HG03097 (cell line): Measurements from ENCODE around the gene MTA3.
"Not testable (repeated sequence)": the region's sequence is repeated elsewhere in the genome, so short reads cannot be mapped to it uniquely, and the experiment has no call there.

Source experiments
- ATAC-seq: cut with Tn5 transposase; IDR thresholded peaks from one replicate; pipeline ENCODE4 v1.9.1; 2021; ENCODE audit not compliant: unreplicated experiment, low FRiP score

The MTA3 gene

GRCh38 chr2:42568401-42569115 is at the start of gene MTA3:
TSS of gene MTA3 (plus strand) at chr2:42568632. CDS start at chr2:42568746, 114 bp downstream.
- ATAC-seq, result no peak

- no peak for ATAC-seq
These were observed 48.8 kb upstream of the MTA3 start for GRCh38 chr2:42519624-42520023.

- ATAC-seq, result no peak
These were observed 46.4 kb upstream of the MTA3 start for GRCh38 chr2:42522035-42522434.

- ATAC-seq, result no peak
These were observed 45.1 kb upstream of the MTA3 start for GRCh38 chr2:42523341-42523740.

GRCh38 chr2:42532397-42532796 is 36.0 kb upstream of the MTA3 start:
- no peak for ATAC-seq

GRCh38 chr2:42537493-42537892 is 30.9 kb upstream of the MTA3 start:
- ATAC-seq, result no peak

GRCh38 chr2:42542871-42543270 is 25.6 kb upstream of the MTA3 start:
- no peak for ATAC-seq

GRCh38 chr2:42545023-42545721 is 23.3 kb upstream of the MTA3 start:
- no peak for ATAC-seq

GRCh38 chr2:42545841-42546390 is 22.5 kb upstream of the MTA3 start:
- no peak for ATAC-seq

GRCh38 chr2:42547014-42547413 is 21.4 kb upstream of the MTA3 start:
- no peak for ATAC-seq

GRCh38 chr2:42547446-42548295 is 20.8 kb upstream of the MTA3 start:
- ATAC-seq, result no peak

- ATAC-seq, result no peak
These were observed 17.6 kb upstream of the MTA3 start for GRCh38 chr2:42550870-42551269.

- no peak for ATAC-seq
These were observed 14.0 kb upstream of the MTA3 start for GRCh38 chr2:42554392-42554791.

GRCh38 chr2:42556315-42556890 is 12.0 kb upstream of the MTA3 start:
- ATAC-seq, result no peak

GRCh38 chr2:42557306-42557705 is 11.1 kb upstream of the MTA3 start:
- ATAC-seq, result no peak

- ATAC-seq, result no peak
These were observed 9.6 kb upstream of the MTA3 start for GRCh38 chr2:42558827-42559226.

GRCh38 chr2:42560133-42560532 is 8.3 kb upstream of the MTA3 start:
- ATAC-seq, result not testable (repeated sequence)

GRCh38 chr2:42560899-42561298 is 7.5 kb upstream of the MTA3 start:
- ATAC-seq, result no peak

- ATAC-seq, result no peak
These were observed 5.8 kb upstream of the MTA3 start for GRCh38 chr2:42562474-42563144.

GRCh38 chr2:42566025-42566424 is 2.4 kb upstream of the MTA3 start:
- no peak for ATAC-seq
